Thoracic aorta (tissue), 2 donors: ENCODE measurements around the gene ARHGEF39. TPM values are rescaled to one million over a fixed set of nuclear protein-coding genes. Genes with fewer than 3 reads are reported as not detected.

Source experiments
- ATAC-seq: fragments of 150-250 bp; one replicate; pipeline ENCODE4 v1.8.0; 2017; ENCODE audit warnings: low read depth; ENCODE audit not compliant: insufficient number of reproducible peaks, low FRiP score
- DNase-seq: peaks from one replicate; pipeline ENCODE4 v3.0.0-alpha.2; 2020; ENCODE audit warnings: low spot score
- H3K27ac ChIP-seq, 2 donors: fragments of 200-600 bp; sonication (generic); 1 replicate in 1 of 2; 2 replicates in 1 of 2; pipeline ENCODE4 v1.5.1; 2016; ENCODE audit warnings: mild to moderate bottlenecking in 2 of 2, moderate library complexity in 2 of 2
- H3K27me3 ChIP-seq: fragments of 200-600 bp; sonication (generic); replicated peaks from 2 replicates; pipeline ENCODE4 v1.6.0; 2016; ENCODE audit warnings: mild to moderate bottlenecking; ENCODE audit not compliant: insufficient read depth
- H3K36me3 ChIP-seq: fragments of 200-600 bp; sonication (generic); one replicate; pipeline ENCODE4 v1.5.1; 2016
- H3K4me1 ChIP-seq, 2 donors: fragments of 200-600 bp; sonication (generic); 1 replicate in 1 of 2; 2 replicates in 1 of 2; pipeline versions ENCODE4 v1.5.1 to v1.6.0; 2016; ENCODE audit warnings: low read depth in 2 of 2, mild to moderate bottlenecking in 1 of 2; ENCODE audit not compliant: control insufficient read depth in 1 of 2
- H3K4me3 ChIP-seq: fragments of 200-600 bp; sonication (generic); 2 replicates; pipeline ENCODE4 v1.5.1; 2016; ENCODE audit warnings: mild to moderate bottlenecking
- H3K9me3 ChIP-seq: fragments of 200-600 bp; sonication (generic); 2 replicates; pipeline ENCODE4 v1.5.1; 2016
- CTCF ChIP-seq: fragments of 200-600 bp; sonication (generic); IDR thresholded peaks from one replicate; pipeline ENCODE4 v1.5.1; 2019; ENCODE audit warnings: antibody characterized with exemption
- total RNA-seq, 2 donors: library from RNA; depleted of rRNA; stranded (reverse); fragments of >200 nt; gene quantifications; one replicate each; pipeline versions ENCODE4 v1.1.0 to v1.2.3, GENCODE V29; 2016

Gene ARHGEF39
- total RNA-seq, 2 donors from 2014 or later: 0.54 to 1.2 TPM

- H3K36me3 ChIP-seq: no peaks in the 10 kb centered on the region
- H3K27ac ChIP-seq: no peak overlapping the region
- H3K4me1 ChIP-seq: peaks cover 16 to 24% of the 10 kb centered on the region in 2 donors
- no peaks in the 10 kb centered on the region for H3K27me3 ChIP-seq
- DNase-seq: no peak
- no peak for ATAC-seq
- no peaks in the 10 kb centered on the region for H3K9me3 ChIP-seq
- H3K4me3 ChIP-seq: no peak overlapping the region
- no peak for TF ChIP-seq CTCF
Measured at GRCh38 chr9:35669331-35670145, 4.5 kb upstream of the ARHGEF39 start.

- no peaks in the 10 kb centered on the region for H3K36me3 ChIP-seq
- no peaks in the 10 kb centered on the region for H3K27me3 ChIP-seq
- TF ChIP-seq CTCF: no peak
- ATAC-seq (no peak), DNase-seq (no peak)
- no peak overlapping the region for H3K27ac ChIP-seq
- H3K4me3 ChIP-seq: no peak overlapping the region
- H3K9me3 ChIP-seq: no peaks in the 10 kb centered on the region
- peaks cover 12 to 21% of the 10 kb centered on the region in 2 donors for H3K4me1 ChIP-seq
Measured at GRCh38 chr9:35667939-35668338, 2.9 kb upstream of the ARHGEF39 start.

- DNase-seq: no peak
- no peaks in the 10 kb centered on the region for H3K36me3 ChIP-seq
- ATAC-seq: no peak
- no peaks in the 10 kb centered on the region for H3K9me3 ChIP-seq
- no peak overlapping the region for H3K27ac ChIP-seq
- H3K27me3 ChIP-seq: no peaks in the 10 kb centered on the region
- H3K4me3 ChIP-seq: no peak overlapping the region
- no peak for TF ChIP-seq CTCF
- H3K4me1 ChIP-seq: peaks cover 17 to 32% of the 10 kb centered on the region in 2 donors
Measured at GRCh38 chr9:35666549-35666948, 1.6 kb upstream of the ARHGEF39 start.

GRCh38 chr9:35666045-35666444 is 1.1 kb upstream of the ARHGEF39 start:
- no peaks in the 10 kb centered on the region for H3K9me3 ChIP-seq
- no peak for TF ChIP-seq CTCF
- DNase-seq: no peak
- peaks cover 21 to 37% of the 10 kb centered on the region in 2 donors for H3K4me1 ChIP-seq
- no peaks in the 10 kb centered on the region for H3K36me3 ChIP-seq
- H3K27ac ChIP-seq: no peak overlapping the region
- no peak overlapping the region for H3K4me3 ChIP-seq
- H3K27me3 ChIP-seq: no peaks in the 10 kb centered on the region
- no peak for ATAC-seq

- DNase-seq: no peak
- Histone ChIP-seq H3K27me3 (no peaks in the 10 kb centered on the region), H3K9me3 (no peaks in the 10 kb centered on the region), H3K27ac (peak overlapping the region in 1 of 2 donors; percentile 99), H3K36me3 (peaks cover 4% of the 10 kb centered on the region), H3K4me3 (peak overlapping the region; percentile 73), H3K4me1 (peaks cover 26 to 43% of the 10 kb centered on the region in 2 donors)
- TF ChIP-seq CTCF: no peak
- ATAC-seq: no peak
Measured at GRCh38 chr9:35665471-35665818, 450 bp upstream of the ARHGEF39 start.
